ENCODE measurements around the gene RNU1-2. TPM values are rescaled to one million over a fixed set of nuclear protein-coding genes. Genes with fewer than 3 reads are reported as not detected.
A peak's percentile ranks its signal among the peaks of the same experiment; 100 is the strongest.

The RNU1-2 gene
- polyA plus RNA-seq, 3 donors = not detected

DNA sequence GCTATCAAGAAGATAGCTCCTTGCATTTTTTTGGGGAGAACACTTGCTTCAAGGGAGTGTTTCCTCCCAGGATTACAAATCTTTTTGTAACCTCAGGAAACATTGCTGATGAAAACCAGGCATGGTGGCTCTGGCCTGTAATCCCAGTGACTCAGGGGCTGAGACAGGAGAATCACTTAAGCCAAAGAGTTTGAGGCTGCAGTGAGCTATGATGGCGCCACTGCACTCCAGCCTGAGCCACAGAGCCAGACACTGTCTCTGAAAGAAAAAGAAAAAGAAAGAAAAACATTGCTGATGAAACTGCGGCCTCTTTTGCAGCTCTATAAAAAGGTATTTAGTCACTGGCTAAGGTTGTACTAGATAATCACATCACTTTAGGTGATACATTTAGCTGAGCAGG is 7.3 kb downstream of the RNU1-2 start:
- Histone ChIP-seq H3K36me3 (replicated peaks in 1 of 2; ENCODE audit: control insufficient read depth in 1 of 2, insufficient read depth in 2 of 2, low read length in 2 of 2) (no peaks in the 10 kb centered on the region), H3K4me3 (replicated peaks in 1 of 3; ENCODE audit: low read depth in 2 of 3, low read length in 3 of 3) (no peak overlapping the region), H4K20me1 (ENCODE audit: insufficient read depth, low read length) (no peaks in the 10 kb centered on the region), H3K4me2 (replicated peaks; ENCODE audit: extremely low read depth, low read length, poor library complexity, severe bottlenecking) (peak overlapping the region; percentile 80), H3K27ac (ENCODE audit: low read depth in 1 of 2, low read length in 2 of 2) (no peak overlapping the region), H3K79me2 (ENCODE audit: insufficient read depth, low read length) (no peaks in the 10 kb centered on the region), H3K4me1 (ENCODE audit: control insufficient read depth in 1 of 2, insufficient read depth in 2 of 2, low read length in 2 of 2) (peaks cover 22 to 40% of the 10 kb centered on the region in 2 donors), H3K27me3 (ENCODE audit: control insufficient read depth in 2 of 2, insufficient read depth in 2 of 2, low read length in 2 of 2) (no peaks in the 10 kb centered on the region), H3K9ac (ENCODE audit: insufficient read depth, low read length, poor library complexity, severe bottlenecking) (no peak overlapping the region), H3K9me3 (replicated peaks in 1 of 2; ENCODE audit: control insufficient read depth in 1 of 2, insufficient read depth in 1 of 2, low read length in 2 of 2) (peaks cover 0 to 3% of the 10 kb centered on the region in 2 donors), H2AFZ (ENCODE audit: insufficient read depth, low read depth, low read length, poor library complexity, severe bottlenecking) (peak overlapping the region; percentile 82)
- H3K9me3 Mint-ChIP-seq = peaks cover 0 to 3% (median 0%) of the 10 kb centered on the region in 7 donors
- intact Hi-C loops (cut with micrococcal nuclease) = loop anchor here in 1 of 2 donors (10.0 kb wide), 1 partner anchor 258 kb away; no protein-coding TSS in a partner anchor
- H3K27me3 Mint-ChIP-seq (ENCODE audit: low read depth in 3 of 3) = peaks cover 0 to 3% (median 2%) of the 10 kb centered on the region in 3 donors
- H3K4me3 Mint-ChIP-seq = no peak overlapping the region
- WGBS (ENCODE audit: insufficient coverage) = 92% methylated on average over 1 of the region's 2 CpGs
- DNase-seq = no peak
- peaks cover 22% of the 10 kb centered on the region for H3K4me1 Mint-ChIP-seq
- TF ChIP-seq, protein P1, sequence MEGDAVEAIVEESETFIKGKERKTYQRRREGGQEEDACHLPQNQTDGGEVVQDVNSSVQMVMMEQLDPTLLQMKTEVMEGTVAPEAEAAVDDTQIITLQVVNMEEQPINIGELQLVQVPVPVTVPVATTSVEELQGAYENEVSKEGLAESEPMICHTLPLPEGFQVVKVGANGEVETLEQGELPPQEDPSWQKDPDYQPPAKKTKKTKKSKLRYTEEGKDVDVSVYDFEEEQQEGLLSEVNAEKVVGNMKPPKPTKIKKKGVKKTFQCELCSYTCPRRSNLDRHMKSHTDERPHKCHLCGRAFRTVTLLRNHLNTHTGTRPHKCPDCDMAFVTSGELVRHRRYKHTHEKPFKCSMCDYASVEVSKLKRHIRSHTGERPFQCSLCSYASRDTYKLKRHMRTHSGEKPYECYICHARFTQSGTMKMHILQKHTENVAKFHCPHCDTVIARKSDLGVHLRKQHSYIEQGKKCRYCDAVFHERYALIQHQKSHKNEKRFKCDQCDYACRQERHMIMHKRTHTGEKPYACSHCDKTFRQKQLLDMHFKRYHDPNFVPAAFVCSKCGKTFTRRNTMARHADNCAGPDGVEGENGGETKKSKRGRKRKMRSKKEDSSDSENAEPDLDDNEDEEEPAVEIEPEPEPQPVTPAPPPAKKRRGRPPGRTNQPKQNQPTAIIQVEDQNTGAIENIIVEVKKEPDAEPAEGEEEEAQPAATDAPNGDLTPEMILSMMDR (IDR thresholded peaks at IDR 0.05) = no peak
- H3K36me3 Mint-ChIP-seq = no peaks in the 10 kb centered on the region
- H3K27ac Mint-ChIP-seq = no peak overlapping the region

DNA sequence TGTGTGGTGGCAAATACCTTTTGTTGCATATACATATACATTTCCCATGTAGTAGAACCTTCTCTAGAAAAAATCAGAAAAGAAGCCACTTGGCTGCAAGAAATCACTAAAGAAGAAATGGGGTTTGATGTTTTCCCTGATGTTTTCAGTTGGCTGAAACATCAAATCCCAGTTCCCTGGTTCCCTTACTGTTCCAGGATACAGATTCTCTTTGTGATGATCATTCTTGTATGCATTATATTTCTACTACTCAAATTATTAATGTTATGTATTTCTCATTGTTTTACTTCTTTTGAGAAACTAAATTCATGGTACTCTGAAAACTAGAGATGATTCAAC is 7.6 kb downstream of the RNU1-2 start:
- H3K4me3 ChIP-seq (replicated peaks in 1 of 3; ENCODE audit: low read depth in 2 of 3, low read length in 3 of 3) = peak overlapping the region; percentile 45 to 79 (median 57)
- Mint-ChIP-seq H3K27ac (no peak overlapping the region), H3K4me1 (peaks cover 22% of the 10 kb centered on the region), H3K27me3 (ENCODE audit: low read depth in 3 of 3) (peaks cover 0 to 6% (median 2%) of the 10 kb centered on the region in 3 donors), H3K36me3 (no peaks in the 10 kb centered on the region), H3K4me3 (no peak overlapping the region), H3K9me3 (peaks cover 0 to 3% (median 0%) of the 10 kb centered on the region in 7 donors)
- peak overlapping the region in 1 of 2 donors; percentile 99 for H3K27ac ChIP-seq (ENCODE audit: low read depth in 1 of 2, low read length in 2 of 2)
- TF ChIP-seq, protein P1 (IDR thresholded peaks at IDR 0.05) = no peak
- DNase-seq = no peak
- H3K4me2 ChIP-seq (replicated peaks; ENCODE audit: extremely low read depth, low read length, poor library complexity, severe bottlenecking) = peak overlapping the region; percentile 80
- H3K4me1 ChIP-seq (ENCODE audit: control insufficient read depth in 1 of 2, insufficient read depth in 2 of 2, low read length in 2 of 2) = peaks cover 22 to 40% of the 10 kb centered on the region in 2 donors
- no peaks in the 10 kb centered on the region for H4K20me1 ChIP-seq (ENCODE audit: insufficient read depth, low read length)
- peak overlapping the region; percentile 98 for H3K9ac ChIP-seq (ENCODE audit: insufficient read depth, low read length, poor library complexity, severe bottlenecking)
- no peaks in the 10 kb centered on the region for H3K36me3 ChIP-seq (replicated peaks in 1 of 2; ENCODE audit: control insufficient read depth in 1 of 2, insufficient read depth in 2 of 2, low read length in 2 of 2)
- H3K9me3 ChIP-seq (replicated peaks in 1 of 2; ENCODE audit: control insufficient read depth in 1 of 2, insufficient read depth in 1 of 2, low read length in 2 of 2) = peaks cover 0 to 3% of the 10 kb centered on the region in 2 donors
- no peaks in the 10 kb centered on the region for H3K79me2 ChIP-seq (ENCODE audit: insufficient read depth, low read length)
- H2AFZ ChIP-seq (ENCODE audit: insufficient read depth, low read depth, low read length, poor library complexity, severe bottlenecking) = peak overlapping the region; percentile 82
- no peaks in the 10 kb centered on the region for H3K27me3 ChIP-seq (ENCODE audit: control insufficient read depth in 2 of 2, insufficient read depth in 2 of 2, low read length in 2 of 2)
- intact Hi-C loops (cut with micrococcal nuclease) = loop anchor here in 1 of 2 donors (10.0 kb wide), 1 partner anchor 259 kb away; no protein-coding TSS in a partner anchor

All from CD14-positive monocyte (primary cell).